Measurements from ENCODE around the gene RALGAPA2. TPM values are rescaled to one million over a fixed set of nuclear protein-coding genes. Genes with fewer than 3 reads are reported as not detected.
A peak's percentile ranks its signal among the peaks of the same experiment; 100 is the strongest.

Gene RALGAPA2
- total RNA-seq, 1 donor from 2014 or later, result 15.2 TPM

DNA sequence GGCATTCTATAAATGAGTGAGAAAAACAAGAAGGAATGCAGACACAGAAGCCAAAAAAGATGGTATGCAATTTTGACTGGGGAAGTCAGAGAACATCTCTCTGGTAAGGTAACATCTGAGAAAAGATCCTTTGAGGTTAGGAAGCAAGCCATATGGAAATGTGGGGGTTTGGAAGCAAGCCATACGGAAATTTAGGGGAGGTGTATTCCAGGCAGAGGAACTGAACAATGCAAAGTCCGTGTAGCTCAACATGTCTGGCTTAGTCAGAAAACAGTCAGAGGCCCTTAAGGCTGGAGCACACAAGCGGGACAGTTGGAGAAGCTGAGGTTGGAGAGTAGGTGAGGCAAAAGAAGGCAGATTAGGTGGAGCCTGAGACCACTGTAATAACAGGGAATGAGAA, 35.3 kb downstream of the RALGAPA2 start:
- no peak for DNase-seq (ENCODE audit: extremely low spot score, unreplicated experiment)
- TF ChIP-seq, protein P1, sequence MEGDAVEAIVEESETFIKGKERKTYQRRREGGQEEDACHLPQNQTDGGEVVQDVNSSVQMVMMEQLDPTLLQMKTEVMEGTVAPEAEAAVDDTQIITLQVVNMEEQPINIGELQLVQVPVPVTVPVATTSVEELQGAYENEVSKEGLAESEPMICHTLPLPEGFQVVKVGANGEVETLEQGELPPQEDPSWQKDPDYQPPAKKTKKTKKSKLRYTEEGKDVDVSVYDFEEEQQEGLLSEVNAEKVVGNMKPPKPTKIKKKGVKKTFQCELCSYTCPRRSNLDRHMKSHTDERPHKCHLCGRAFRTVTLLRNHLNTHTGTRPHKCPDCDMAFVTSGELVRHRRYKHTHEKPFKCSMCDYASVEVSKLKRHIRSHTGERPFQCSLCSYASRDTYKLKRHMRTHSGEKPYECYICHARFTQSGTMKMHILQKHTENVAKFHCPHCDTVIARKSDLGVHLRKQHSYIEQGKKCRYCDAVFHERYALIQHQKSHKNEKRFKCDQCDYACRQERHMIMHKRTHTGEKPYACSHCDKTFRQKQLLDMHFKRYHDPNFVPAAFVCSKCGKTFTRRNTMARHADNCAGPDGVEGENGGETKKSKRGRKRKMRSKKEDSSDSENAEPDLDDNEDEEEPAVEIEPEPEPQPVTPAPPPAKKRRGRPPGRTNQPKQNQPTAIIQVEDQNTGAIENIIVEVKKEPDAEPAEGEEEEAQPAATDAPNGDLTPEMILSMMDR (IDR thresholded peaks at IDR 0.05), result no peak
- Mint-ChIP-seq H3K4me3 (ENCODE audit: unreplicated experiment) (no peak overlapping the region), H3K36me3 (ENCODE audit: unreplicated experiment) (peaks cover 13% of the 10 kb centered on the region), H3K4me1 (ENCODE audit: unreplicated experiment) (peaks cover 5% of the 10 kb centered on the region), H3K9me3 (ENCODE audit: unreplicated experiment) (no peaks in the 10 kb centered on the region), H3K27ac (ENCODE audit: unreplicated experiment) (no peak overlapping the region), H3K27me3 (ENCODE audit: unreplicated experiment) (no peaks in the 10 kb centered on the region)

DNA sequence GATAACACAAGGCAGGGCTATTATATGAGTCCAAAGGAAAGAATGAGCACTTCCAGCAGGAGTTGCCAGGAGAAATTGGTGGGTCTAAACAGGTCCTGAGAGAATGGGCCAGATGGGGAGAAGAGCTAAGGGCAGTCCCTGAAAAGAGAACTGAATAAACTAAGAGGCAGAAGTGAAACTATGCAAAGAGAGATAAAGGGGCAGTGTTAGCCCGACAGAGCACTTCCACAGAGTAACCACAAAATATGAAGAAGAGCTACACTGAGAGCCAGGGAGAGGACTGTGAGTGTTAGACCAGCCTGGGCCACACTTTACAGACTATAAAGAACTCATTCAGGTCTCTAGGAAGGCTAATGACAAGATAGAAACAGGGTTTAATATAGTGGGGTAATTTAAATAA, 43.8 kb downstream of the RALGAPA2 start:
- Mint-ChIP-seq H3K27me3 (ENCODE audit: unreplicated experiment) (no peaks in the 10 kb centered on the region), H3K4me3 (ENCODE audit: unreplicated experiment) (no peak overlapping the region), H3K9me3 (ENCODE audit: unreplicated experiment) (no peaks in the 10 kb centered on the region), H3K36me3 (ENCODE audit: unreplicated experiment) (no peaks in the 10 kb centered on the region), H3K27ac (ENCODE audit: unreplicated experiment) (no peak overlapping the region), H3K4me1 (ENCODE audit: unreplicated experiment) (peaks cover 6% of the 10 kb centered on the region)
- TF ChIP-seq, protein P1 (IDR thresholded peaks at IDR 0.05), result no peak
- DNase-seq (ENCODE audit: extremely low spot score, unreplicated experiment), result no peak

DNA sequence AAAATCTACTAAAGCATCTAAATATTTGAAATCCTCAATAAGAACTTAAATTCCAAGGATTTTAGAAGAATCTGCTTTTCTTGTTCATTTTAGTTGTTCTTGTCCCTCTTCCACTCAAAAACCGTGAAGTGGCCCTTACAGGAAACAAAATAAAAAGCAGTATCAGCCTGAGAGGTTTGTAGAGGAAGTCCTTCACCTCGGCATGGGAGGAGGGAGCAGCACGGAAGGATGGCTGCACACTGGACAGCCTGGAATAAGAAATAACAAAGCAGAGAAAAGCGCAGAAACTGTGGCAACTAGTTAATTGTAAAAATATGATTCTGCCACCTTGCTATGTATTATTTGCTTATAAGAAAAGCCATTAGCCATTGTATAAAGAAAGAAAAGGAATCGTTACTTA, 46.1 kb downstream of the RALGAPA2 start:
- Mint-ChIP-seq H3K36me3 (ENCODE audit: unreplicated experiment) (no peaks in the 10 kb centered on the region), H3K9me3 (ENCODE audit: unreplicated experiment) (no peaks in the 10 kb centered on the region), H3K4me3 (ENCODE audit: unreplicated experiment) (no peak overlapping the region)

DNA sequence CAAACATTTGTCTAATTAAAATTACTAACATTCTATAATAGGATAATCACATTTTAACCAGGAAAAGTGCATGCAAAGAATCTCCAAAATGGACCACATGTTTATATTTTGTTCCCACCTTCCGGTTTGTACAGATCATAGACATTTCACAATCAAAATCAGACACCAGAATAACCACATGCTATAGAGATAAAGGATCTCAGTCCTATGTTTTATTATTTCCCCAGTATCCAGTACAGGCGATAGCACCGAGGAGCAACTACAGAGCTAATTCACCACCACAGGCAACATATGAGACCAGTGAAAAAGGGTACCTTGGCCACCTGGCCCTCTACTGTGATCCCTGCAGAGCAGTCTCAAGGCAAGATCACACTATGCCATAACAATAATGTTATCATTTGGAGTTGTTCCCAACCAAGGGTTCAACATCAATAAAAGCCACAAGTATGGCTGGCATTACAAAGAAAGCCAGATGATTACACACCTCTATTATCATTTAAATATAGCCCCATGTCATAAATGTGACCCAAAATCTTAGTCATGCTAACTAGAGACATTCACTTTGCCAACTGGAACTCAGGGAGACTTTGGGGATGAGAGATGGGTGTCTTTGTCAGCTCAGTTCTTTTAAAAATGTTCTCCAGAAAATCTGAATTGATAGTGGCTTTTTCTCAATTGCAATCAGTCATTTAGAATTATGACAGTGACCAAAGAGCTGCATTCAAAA, 46.7 kb downstream of the RALGAPA2 start:
- no peaks in the 10 kb centered on the region for H3K27me3 Mint-ChIP-seq (ENCODE audit: unreplicated experiment)
- H3K4me1 Mint-ChIP-seq (ENCODE audit: unreplicated experiment), result peaks cover 16% of the 10 kb centered on the region
- TF ChIP-seq, protein P1 (IDR thresholded peaks at IDR 0.05), result no peak
- no peak for DNase-seq (ENCODE audit: extremely low spot score, unreplicated experiment)
- H3K27ac Mint-ChIP-seq (ENCODE audit: unreplicated experiment), result no peak overlapping the region
- H3K36me3 Mint-ChIP-seq (ENCODE audit: unreplicated experiment), result no peaks in the 10 kb centered on the region
- H3K9me3 Mint-ChIP-seq (ENCODE audit: unreplicated experiment), result no peaks in the 10 kb centered on the region
- H3K4me3 Mint-ChIP-seq (ENCODE audit: unreplicated experiment), result no peak overlapping the region

More for the DNA sequence above, 46.1 kb downstream of the RALGAPA2 start:
- H3K27me3 Mint-ChIP-seq (ENCODE audit: unreplicated experiment), result no peaks in the 10 kb centered on the region
- no peak overlapping the region for H3K27ac Mint-ChIP-seq (ENCODE audit: unreplicated experiment)
- peaks cover 16% of the 10 kb centered on the region for H3K4me1 Mint-ChIP-seq (ENCODE audit: unreplicated experiment)
- TF ChIP-seq, protein P1 (IDR thresholded peaks at IDR 0.05), result no peak
- no peak for DNase-seq (ENCODE audit: extremely low spot score, unreplicated experiment)

DNA sequence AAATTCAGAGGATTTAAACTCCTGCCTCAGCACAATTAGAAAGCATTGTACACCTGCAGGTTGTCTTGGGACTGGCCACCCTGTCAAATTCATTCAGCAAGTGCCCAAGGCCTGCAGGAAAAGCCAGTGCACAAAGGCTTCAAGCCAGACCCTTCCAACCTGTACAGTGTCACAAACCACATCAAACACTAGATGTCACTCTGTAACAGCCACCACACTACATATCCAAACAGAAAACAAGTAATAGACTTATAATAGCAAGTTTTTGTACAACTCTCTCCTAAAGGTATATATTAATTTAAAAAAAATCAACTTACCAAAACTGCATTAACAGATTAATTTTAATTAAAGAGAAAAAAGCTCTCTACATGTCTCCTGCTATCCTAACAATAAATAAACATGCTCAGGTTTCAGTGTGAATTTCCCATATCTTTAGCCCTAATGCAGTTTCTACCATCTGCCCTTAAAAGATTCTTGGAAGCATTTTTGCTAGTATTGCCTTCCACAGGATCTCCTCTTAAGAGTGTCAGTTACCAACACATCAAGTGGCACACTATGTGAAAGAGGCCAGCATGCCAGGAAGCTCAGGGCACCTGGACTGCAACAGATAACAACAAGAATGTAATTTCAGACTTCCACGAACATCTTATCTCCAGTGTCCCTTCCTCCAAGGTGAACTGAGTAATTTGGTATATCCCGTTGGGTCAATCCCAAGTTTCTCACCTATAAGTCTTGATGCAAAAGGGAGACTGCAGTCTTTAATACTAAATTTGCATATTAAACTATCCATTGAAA, 47.5 kb downstream of the RALGAPA2 start:
- no peak for DNase-seq (ENCODE audit: extremely low spot score, unreplicated experiment)
- Mint-ChIP-seq H3K27ac (ENCODE audit: unreplicated experiment) (no peak overlapping the region), H3K9me3 (ENCODE audit: unreplicated experiment) (no peaks in the 10 kb centered on the region), H3K4me1 (ENCODE audit: unreplicated experiment) (peaks cover 20% of the 10 kb centered on the region), H3K27me3 (ENCODE audit: unreplicated experiment) (no peaks in the 10 kb centered on the region), H3K36me3 (ENCODE audit: unreplicated experiment) (no peaks in the 10 kb centered on the region), H3K4me3 (ENCODE audit: unreplicated experiment) (no peak overlapping the region)
- TF ChIP-seq, protein P1 (IDR thresholded peaks at IDR 0.05), result peak; percentile 57

Data from osteocyte (in vitro differentiated cells).